K562 (cell line): ENCODE measurements around the gene CDK14.

ENCODE experiments used
- ARNT ChIP-seq, 2 experiments: fragments of 450-650 bp; IDR thresholded peaks; 2 replicates each; pipeline ENCODE4 v1.6.1; 2016; ENCODE audit warnings: mild to moderate bottlenecking in 1 of 2
- CBX3 ChIP-seq, 2 experiments: IDR thresholded peaks; 1 replicate in 1 of 2; 2 replicates in 1 of 2; pipeline ENCODE4 v1.6.1; 2012; ENCODE audit warnings: inconsistent platforms in 2 of 2, low read length in 2 of 2, borderline replicate concordance in 1 of 2, control low read depth in 1 of 2
- EP300 ChIP-seq: IDR thresholded peaks from 2 replicates; pipeline ENCODE4 v1.6.1; 2012; ENCODE audit warnings: low read length, improper control_type of control experiment
- NR3C1 ChIP-seq: sonication (generic); formaldehyde crosslinking; IDR thresholded peaks from 2 replicates; pipeline ENCODE4 v1.8.1; 2022; ENCODE audit warnings: missing genetic modification reagents
- POLR2A ChIP-seq: fragments of 450-650 bp; conservative IDR thresholded peaks from 2 replicates; pipeline ENCODE4 v1.6.1; 2016
- TEAD2 ChIP-seq: fragments of 450-650 bp; IDR thresholded peaks from 2 replicates; pipeline ENCODE4 v1.6.1; 2016; ENCODE audit warnings: missing genetic modification characterization, control low read depth, missing compliant biosample characterization
- ZNF263 ChIP-seq: sonication (generic); formaldehyde crosslinking; IDR thresholded peaks from 2 replicates; pipeline ENCODE4 v1.8.0; 2022; ENCODE audit warnings: mild to moderate bottlenecking, missing genetic modification reagents, borderline replicate concordance
- ZZZ3 ChIP-seq: fragments of 450-650 bp; IDR thresholded peaks from 2 replicates; pipeline ENCODE4 v1.6.1; 2016; ENCODE audit warnings: antibody characterized with exemption, mild to moderate bottlenecking, moderate library complexity
- TF ChIP-seq, protein P1 (sequence below), 2 experiments: fragments of 450-650 bp; formaldehyde crosslinking in 1 of 2; IDR thresholded peaks; 2 replicates each; pipeline versions ENCODE4 v1.4.0 to v1.6.1; 2014 to 2020; ENCODE audit warnings: mild to moderate bottlenecking in 2 of 2, borderline replicate concordance in 1 of 2, low read depth in 1 of 2

DNA sequence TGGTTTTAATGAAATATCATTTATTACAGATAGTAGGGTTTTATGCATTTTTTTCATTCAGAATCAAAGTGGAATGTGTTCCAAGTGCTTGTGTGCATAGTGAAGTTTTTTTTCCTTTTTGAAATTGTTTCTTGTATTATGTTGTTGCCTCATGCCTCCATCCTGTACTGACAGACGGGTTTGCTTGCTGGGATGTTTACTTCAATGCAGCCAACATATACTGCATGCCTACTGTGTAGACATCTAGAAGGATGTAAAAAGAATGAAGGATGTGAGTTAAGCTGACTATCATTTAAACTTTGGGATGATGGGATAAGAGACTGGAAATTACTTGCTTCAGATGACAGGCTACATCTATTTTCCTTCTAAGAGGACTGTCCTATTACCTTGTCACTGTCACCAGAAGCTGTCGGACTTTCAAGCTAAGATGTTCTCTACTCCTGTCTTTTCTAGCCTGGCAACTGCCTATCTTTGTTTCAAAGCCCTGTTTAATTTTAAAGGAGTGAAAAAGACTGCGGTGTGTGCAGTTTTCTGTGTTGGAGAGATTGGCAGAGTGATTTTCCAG, 243.7 kb downstream of the CDK14 start:
- TF ChIP-seq NR3C1 (CRISPR knock-in tag) (no peak), TEAD2 (tag) (no peak), ZZZ3 (no peak), POLR2A (no peak), ARNT (IDR thresholded peaks at IDR 0.05) (no peak), EP300 (no peak), CBX3 (IDR thresholded peaks at IDR 0.05; ENCODE audit: borderline replicate concordance in 1 of 2, low read length in 2 of 2) (no peak), ZNF263 (CRISPR knock-in tag) (no peak)
- TF ChIP-seq, protein P1, sequence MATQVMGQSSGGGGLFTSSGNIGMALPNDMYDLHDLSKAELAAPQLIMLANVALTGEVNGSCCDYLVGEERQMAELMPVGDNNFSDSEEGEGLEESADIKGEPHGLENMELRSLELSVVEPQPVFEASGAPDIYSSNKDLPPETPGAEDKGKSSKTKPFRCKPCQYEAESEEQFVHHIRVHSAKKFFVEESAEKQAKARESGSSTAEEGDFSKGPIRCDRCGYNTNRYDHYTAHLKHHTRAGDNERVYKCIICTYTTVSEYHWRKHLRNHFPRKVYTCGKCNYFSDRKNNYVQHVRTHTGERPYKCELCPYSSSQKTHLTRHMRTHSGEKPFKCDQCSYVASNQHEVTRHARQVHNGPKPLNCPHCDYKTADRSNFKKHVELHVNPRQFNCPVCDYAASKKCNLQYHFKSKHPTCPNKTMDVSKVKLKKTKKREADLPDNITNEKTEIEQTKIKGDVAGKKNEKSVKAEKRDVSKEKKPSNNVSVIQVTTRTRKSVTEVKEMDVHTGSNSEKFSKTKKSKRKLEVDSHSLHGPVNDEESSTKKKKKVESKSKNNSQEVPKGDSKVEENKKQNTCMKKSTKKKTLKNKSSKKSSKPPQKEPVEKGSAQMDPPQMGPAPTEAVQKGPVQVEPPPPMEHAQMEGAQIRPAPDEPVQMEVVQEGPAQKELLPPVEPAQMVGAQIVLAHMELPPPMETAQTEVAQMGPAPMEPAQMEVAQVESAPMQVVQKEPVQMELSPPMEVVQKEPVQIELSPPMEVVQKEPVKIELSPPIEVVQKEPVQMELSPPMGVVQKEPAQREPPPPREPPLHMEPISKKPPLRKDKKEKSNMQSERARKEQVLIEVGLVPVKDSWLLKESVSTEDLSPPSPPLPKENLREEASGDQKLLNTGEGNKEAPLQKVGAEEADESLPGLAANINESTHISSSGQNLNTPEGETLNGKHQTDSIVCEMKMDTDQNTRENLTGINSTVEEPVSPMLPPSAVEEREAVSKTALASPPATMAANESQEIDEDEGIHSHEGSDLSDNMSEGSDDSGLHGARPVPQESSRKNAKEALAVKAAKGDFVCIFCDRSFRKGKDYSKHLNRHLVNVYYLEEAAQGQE (IDR thresholded peaks at IDR 0.05; ENCODE audit: borderline replicate concordance) = no peak
- TF ChIP-seq, protein P1 (CRISPR knock-in tag; IDR thresholded peaks at IDR 0.05; ENCODE audit: low read depth) = no peak
